ENCODE data around the gene NRAP.
A peak's percentile ranks its signal among the peaks of the same experiment; 100 is the strongest.

The NRAP gene

GRCh38 chr10:113605268-113605978 lies 58.4 kb downstream of the NRAP start:
- no peak for DNase-seq (ENCODE audit: low read depth, low spot score)

DNA sequence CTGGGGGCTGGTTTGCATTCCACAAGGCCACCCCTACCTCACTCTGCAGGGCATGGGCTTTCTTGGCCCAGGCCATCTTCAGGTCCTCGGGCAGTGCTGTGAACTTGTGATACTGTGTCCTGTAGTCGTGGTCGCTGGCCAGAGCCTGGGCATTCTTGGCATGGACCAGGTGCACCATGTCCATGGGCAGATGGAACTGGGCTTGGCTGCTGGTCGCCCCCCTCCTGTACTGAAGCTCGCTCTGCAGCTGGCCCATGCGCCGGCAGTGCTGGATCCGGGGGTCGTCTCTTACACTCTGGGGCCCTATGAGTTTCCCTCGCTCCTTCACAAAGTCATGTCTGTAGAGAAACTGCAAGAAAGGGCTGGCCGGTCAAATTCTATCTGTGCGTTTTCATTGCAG lies 59.3 kb downstream of the NRAP start:
- no peak for DNase-seq (ENCODE audit: low read depth, low spot score)

DNA sequence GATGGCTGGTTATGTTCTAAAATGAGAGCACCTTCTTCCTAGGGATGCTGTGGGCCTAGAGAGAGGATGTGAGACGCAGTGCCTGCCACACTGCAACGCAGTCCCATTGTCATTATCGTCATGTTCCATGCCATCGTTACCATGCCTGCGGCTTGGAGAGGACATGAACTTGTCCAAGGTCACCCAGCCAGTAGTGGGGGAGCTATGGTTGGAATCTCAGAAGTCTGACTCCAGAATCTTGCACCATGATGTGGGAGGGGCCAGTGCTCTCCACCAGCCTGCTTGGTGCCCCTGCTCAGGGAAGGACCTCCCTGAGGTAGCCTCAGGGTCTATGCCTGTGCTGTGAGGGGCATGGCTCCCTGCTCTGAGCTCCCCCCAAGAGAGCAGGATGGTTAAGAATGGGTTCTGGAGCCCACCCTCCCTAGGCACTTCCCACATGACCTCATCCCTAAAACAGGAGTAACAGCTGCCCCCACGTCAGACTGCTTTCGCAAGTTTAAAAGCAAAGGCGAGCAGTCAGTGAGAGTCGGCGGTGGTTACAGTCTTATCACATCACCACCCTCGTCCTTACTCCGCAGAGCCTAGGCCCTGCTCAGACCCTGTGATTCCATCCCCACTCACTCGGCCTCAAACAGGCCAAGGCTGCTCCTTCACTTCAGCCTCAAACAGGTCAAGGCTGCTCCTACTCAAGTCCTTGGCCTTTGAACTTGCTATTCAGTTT lies 60.6 kb downstream of the NRAP start:
- no peak for DNase-seq (ENCODE audit: low read depth, low spot score)

DNA sequence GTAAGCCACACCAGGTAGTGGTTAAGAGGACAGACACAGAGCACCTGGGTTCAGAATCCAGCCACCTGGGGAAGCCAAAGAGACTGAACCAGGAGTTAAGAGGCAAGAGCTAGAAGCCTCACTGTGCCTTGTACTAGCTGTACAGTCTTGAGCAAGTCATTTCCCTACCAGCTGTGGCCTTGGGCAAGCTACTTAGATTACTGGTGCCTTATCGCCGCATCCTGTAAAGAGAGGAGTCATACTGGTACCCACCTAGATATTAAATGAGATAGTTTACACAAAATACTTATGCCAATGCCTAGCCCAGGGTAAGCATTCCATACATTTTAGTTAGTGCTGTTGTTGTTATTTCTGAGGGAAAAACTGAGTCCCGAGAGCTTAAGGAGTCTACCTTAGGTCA lies 63.3 kb downstream of the NRAP start:
- no peak for DNase-seq (ENCODE audit: low read depth, low spot score)

DNA sequence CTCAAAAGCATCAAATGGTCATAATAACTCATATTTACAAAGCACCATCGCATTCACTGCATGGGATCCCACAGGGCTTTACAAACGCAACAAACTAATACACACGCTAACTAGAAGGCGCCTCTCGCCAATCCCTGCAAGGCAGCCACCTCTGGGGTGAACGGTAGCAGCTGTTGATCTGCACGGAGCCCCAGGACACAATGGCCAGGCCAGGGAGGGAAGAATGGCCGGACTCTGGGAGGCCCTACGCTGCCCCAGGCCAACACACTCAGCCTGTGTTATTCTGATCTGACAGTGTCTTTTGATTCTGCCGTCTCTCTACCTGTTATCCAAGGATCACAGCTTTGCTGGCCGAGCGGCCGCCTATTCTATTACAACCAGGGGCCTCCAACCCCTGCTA lies 69.2 kb downstream of the NRAP start:
- DNase-seq (ENCODE audit: low read depth, low spot score) = no peak

GRCh38 chr10:113592380-113592779 lies 71.5 kb downstream of the NRAP start:
- no peak for DNase-seq (ENCODE audit: low read depth, low spot score)

- DNase-seq (ENCODE audit: low read depth, low spot score) = no peak
These were observed 73.3 kb downstream of the NRAP start for GRCh38 chr10:113590581-113590980.

DNA sequence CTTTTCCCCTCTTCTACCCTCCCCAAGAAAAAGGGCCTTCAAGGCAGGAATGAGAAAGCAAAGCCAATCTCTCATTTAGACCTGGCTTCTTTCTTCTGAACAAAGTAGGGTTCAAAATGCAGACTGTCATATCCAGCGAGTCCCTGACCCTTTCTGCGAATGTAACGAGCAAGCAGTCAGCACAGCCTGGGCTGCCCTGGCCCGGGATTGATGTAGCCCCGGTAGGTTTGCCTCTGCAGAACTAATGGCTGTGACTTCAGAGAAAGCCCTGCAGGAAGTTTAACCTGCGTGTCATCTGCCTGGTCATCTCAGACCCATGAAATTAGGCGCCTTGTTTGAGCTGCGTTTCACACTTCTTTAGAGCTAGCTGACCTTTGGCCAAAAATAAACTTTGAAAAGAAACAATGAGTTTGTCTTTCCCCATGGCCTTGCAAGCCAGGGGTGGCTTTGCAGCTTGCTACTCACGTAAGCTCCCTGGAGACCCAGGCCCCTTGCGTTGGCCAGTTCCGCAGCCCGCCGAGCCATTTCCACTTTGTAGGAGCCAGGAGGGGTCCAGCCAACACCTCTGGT lies 74.6 kb downstream of the NRAP start:
- DNase-seq (ENCODE audit: low read depth, low spot score) = no peak

- no peak for DNase-seq (ENCODE audit: low read depth, low spot score)
These were observed 77.9 kb downstream of the NRAP start for GRCh38 chr10:113585949-113586348.

DNA sequence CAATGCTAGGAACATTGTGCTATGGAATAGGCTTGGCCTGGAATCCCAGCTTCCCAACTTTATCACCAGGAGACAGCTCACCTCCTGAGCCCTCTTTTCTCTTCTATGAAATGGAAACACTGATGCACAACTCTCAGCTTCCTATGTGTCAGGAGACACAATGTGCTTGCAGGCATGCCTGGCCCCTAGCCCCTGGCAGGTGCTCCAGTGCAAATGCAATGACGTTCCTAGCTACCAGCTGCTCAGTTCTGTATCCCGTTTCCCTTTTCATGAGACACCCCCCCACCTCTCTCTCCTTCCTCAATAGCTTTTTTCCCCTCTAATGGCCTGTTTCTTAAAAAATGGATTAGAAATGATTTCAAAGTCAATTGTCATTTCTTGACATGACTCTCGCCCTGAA lies 80.3 kb downstream of the NRAP start:
- DNase-seq (ENCODE audit: low read depth, low spot score) = no peak

DNA sequence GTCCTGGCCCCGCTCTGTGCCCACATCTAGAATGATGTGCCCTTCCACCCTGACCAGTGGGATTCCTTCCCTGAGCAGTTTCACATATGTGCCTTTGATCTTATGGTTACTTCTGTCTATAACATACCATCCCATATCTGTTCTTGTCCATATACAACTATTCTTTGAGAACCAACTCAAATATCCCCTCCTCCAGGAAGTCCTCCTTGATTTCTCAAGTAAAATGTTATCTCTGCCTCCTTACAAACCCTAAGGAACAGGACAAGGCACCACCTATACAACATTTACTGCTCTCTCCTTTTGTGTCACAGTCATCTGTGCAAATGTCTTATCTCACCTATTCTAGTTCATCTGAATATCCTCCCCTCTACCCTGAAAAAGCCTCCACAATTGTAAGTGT lies 82.7 kb downstream of the NRAP start:
- DNase-seq (ENCODE audit: low read depth, low spot score) = no peak

DNA sequence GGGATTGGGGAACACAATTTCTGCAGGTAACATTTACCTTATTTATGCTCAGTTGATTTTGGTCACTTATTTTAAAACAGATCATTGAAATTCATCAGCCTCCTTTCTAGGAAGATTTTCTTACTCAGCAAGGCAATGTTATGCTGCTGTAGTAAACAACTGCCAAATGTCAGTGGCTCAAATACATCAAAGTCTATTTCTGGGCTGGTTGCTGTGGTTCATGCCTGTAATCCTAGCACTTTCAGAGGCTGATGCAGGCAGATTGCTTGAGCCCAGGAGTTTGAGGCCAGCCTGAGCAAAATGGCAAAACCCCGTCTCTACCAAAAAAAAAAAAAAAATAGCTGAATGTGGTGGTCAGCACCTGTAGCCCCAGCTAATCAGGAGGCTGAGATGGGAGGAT lies 85.1 kb downstream of the NRAP start:
- no peak for DNase-seq (ENCODE audit: low read depth, low spot score)

DNA sequence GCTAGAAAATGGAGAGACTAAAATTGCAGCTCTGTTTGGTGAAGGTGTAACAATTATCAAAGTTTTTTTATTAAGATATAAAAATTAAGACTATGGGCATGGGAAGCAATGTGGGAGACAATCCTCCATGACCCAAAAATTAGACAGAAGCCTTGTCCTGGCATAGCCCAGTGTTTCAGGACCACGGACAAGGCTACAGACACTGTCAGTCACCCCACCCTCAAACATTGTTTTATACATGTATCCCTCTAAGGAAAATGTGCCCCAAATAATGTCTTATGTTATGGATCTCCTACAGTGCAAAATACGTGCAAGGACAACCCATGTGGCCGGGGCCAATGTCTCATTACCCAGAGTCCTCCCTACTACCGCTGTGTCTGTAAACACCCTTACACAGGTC lies 87.0 kb downstream of the NRAP start:
- DNase-seq (ENCODE audit: low read depth, low spot score) = peak; percentile 65

DNA sequence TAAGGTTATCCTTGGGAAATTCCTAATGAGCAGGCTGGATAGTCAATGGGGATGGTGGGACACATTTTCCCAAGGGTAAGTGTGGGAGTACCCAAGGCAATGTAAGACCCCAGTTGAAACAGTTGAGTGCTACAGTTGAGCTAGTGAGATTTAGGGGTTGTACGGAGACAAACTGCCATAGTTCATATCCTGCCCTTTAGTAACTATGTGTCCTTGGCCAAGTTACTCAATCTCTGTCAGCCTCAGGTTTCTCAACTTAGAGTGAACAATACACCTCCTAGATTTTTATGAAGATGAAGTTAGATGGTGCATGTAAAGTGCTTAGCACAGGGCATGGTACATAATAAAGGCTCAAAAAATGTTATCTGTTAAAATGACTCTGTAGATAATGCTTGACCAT lies 90.5 kb downstream of the NRAP start:
- no peak for DNase-seq (ENCODE audit: low read depth, low spot score)

- no peak for DNase-seq (ENCODE audit: low read depth, low spot score)
These were observed 91.1 kb downstream of the NRAP start for GRCh38 chr10:113572520-113573290.

GRCh38 chr10:113569576-113569975 lies 94.3 kb downstream of the NRAP start:
- no peak for DNase-seq (ENCODE audit: low read depth, low spot score)

DNA sequence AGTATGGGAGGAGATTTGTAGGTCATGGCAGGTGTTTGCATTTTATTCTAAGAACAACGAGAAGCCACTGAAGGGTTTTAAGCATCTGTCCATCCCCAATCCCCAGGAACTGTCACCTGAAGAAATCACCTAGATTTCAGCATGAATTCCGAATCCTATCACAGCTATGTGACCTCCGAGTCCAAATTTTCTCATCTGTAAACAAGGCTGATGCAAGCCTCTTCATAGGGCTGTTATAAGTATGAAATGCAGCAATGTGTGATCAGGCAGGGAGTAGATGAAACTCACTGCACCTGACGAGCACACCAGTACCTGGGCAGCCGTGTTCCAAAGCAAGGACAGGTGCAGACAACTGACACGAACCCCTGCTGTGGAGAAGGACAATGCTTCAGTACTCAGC lies 97.0 kb downstream of the NRAP start:
- DNase-seq (ENCODE audit: low read depth, low spot score) = no peak

- no peak for DNase-seq (ENCODE audit: low read depth, low spot score)
These were observed 98.5 kb downstream of the NRAP start for GRCh38 chr10:113565364-113565763.

DNA sequence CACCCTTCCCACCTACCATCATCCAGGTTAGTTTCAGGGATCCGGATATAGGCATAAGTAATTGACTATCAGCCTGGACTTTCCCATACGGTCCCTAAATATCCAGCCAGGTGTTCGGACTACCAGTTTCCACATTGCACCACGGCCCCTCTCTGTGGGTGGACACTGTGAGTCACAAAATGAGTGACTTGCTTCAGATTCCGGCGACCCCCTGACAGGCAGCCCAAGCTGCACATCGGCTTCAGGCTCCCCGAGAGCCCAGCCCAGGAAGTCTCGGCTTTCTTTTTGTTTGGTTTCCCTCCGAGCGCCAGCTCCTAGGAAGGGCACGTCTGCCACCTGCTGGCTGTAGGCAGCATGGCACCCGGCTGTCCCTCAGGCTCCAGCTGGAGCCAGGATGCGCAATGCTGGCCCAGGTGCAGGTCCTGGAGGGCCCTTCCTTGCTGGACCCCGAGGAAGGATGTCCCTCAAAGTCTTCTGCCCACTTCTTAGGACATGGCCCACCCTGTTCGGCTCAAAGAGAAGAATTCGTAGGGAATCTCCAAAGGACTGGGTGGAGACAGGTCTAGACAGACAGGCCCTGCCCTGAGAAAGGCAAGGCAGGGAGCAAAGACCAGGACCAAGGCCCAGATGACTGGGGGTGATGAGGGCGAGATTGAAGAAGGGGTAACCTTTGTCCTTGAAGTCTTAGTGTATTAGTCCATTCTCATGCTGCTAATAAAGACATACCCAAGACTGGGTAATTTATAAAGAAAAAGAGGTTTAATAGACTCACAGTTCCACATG lies 100.3 kb downstream of the NRAP start:
- DNase-seq (ENCODE audit: low read depth, low spot score) = peak; percentile 87

- no peak for DNase-seq (ENCODE audit: low read depth, low spot score)
These were observed 101.1 kb downstream of the NRAP start for GRCh38 chr10:113562704-113563103.

GRCh38 chr10:113562069-113562468 lies 101.8 kb downstream of the NRAP start:
- no peak for DNase-seq (ENCODE audit: low read depth, low spot score)

DNA sequence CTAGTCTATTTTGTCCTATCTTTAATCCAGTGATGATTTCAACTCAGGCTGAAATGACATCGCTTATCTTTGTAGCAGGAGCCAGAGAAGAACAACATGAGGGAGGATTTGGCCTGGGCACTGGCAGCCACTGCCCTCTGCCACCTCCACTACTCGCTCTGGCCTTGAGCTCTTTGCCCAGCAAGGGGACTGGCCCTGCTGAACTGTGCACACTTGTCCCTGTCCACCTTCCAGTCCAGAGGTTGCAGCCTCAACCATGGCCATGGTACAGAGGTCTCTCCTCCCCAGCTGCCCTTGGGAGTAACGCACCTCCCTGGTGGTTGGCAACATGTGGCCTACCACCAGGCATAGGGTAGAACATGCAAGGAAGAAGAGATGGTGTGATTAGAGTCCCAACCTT lies 102.6 kb downstream of the NRAP start:
- DNase-seq (ENCODE audit: low read depth, low spot score) = no peak
